ENCODE data around the gene PRKCI.
"Not testable (repeated sequence)": the region's sequence is repeated elsewhere in the genome, so short reads cannot be mapped to it uniquely, and the experiment has no call there.

Gene PRKCI

DNA sequence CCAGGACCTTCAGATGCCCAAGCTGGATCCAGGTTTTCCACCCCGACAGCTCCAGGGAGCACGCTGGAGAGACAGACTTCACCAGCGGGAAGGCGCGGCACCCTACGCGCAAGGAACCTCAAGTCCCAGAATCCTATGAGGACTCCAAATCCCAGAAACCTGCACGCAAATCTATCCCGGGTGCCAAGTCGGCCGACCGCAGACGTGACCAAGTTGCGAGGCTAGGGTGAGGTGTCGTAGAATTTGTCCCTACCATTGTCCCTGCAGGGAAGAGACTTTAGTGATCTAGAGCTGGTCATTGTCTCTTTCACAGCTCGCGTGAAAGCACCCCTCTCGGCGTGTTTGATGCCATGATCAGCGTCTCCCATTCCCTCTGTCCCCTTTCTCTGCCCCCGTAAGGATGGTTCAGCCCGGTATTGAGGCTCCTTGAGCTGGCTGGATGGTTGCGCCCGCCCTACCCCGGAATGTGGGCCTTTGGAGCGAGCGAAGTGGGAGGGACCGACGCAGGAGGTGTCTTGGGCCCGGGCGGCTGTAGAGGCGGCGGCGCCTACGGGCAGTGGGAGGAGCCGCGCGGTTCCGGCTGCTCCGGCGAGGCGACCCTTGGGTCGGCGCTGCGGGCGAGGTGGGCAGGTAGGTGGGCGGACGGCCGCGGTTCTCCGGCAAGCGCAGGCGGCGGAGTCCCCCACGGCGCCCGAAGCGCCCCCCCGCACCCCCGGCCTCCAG, at the start of gene PRKCI:
PRKCI (plus strand) TSS at position 501 of the 723 bp plus-strand sequence. CDS start 246 bp downstream, outside the sequence.
- DNase-seq = peak; percentile 98

DNA sequence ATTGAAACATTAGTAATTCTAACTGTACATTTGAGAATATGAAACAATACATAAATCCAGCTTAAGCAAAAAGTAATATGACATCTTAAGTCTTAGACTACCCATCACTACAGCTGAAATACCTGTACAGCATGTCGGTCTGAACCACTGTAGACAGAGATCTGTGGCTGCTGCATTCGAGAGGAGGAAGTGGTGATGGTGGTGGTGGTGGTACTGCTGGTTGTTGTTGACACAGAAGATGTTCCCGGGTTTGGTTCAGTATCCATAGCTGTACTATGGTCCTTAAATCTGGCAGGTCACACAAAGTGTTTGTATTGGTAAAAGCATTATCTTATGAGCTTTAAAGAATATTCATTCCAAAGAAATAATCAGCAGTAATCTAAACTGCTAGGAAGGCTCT, 43.6 kb upstream of the PRKCI start:
- no peak for DNase-seq

DNA sequence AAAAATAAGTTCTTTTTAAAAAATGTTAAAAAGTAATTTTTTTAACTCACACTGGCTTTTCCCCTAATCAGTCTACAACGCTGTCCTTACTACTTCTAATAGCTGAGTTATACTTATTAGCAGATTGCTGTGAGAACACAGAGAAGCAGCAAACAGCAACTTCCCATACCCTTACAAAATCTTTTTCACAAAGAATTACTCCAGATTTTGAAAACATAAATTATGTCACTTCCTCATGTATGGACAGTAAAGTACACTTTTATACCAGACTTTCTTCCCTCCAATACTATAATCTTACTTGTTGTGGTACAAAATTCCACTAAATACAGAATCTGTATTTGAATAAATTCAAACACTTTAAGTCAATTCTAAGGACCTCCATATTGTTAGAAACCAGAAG, 42.8 kb upstream of the PRKCI start:
- no peak for DNase-seq

DNA sequence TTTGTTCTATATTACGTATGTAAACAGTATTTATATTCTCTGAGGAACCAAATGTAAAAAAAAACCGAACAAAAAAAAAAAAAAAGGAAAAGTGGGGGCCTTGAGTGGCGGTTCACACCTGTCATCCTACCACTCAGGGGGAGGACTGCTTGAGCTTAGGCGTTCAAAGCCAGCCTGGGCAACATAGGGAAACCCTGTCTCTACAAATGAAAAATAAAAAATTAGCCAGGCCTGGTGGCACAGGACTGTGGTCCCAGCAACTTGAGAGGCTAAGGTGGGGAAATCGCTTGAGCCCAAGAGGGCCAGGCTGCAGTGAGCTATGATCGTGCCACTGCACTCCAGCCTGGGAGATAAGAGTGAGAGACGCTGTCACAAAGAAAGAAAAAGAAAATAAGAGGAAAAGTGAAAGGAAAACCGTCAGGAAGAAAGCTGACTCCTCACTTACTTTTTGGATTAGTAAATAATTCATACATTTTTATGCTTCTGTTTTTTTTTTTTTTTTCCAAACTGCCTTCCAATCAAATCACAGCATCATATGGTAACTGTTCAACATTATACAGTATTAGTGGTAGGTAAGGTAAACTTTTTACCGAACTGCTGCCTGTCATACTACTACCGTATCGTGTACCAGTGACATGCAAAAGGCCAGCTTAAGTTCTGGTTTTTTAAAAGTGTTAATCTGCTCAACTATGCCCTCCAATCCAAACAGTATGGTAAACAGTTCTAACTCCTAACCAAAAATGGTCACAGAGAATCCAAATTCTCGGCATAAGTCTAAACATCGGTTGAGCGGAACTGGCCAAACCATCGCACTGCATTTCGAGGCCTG, 41.9 kb upstream of the PRKCI start:
- DNase-seq = no peak

DNA sequence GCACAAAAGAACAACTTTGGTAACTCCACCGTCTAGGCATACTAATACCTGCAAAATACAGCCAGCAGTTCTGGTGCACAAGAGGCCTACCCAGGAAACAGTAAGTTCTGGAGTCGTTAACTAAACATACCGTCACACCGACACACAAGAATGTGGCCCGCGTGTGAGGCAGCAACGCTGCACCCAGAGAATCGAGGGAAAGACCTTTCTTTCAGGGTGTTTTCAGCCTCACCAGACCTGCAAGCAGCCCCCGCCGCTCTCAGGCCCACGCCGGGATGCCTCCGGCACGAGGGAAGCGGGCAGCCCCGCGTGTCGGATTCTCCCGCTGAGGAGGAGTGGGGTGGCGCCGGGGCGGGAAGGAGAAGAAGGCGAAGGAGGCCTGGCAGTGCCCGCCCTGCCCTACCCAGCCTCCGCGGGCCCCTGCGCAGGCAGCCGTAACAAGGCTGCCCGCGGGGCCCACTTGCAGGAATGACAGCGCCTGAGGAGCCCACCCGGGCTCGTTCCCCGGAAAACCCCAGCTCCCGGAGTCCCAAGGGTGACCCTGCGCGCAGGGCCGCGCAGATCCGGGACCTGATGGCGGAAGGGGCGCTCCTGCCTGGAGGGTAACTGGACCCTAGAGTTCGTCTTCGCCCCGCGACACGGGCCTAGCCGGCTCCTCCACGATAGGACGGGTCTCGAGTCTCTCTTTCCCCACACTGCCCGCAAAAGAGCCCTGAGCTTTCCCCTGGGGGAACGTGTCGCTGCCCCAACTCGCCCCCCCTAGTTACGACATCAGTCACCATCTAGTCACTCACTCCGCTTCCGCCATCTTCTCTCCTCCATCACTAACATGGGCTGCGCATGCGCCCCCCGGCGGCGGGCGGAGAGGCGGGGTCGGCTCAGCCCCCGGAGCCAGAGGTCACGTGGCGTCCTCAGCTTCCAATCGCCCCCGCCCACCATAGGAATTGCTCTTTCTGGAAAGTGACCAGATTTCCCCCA, 41.0 kb upstream of the PRKCI start, which contains the start of gene PHC3:
PHC3 (minus strand) TSS at position 826 of the 978 bp plus-strand sequence; CDS start at position 808, 18 bp downstream.
- peak; percentile 96 for DNase-seq

DNA sequence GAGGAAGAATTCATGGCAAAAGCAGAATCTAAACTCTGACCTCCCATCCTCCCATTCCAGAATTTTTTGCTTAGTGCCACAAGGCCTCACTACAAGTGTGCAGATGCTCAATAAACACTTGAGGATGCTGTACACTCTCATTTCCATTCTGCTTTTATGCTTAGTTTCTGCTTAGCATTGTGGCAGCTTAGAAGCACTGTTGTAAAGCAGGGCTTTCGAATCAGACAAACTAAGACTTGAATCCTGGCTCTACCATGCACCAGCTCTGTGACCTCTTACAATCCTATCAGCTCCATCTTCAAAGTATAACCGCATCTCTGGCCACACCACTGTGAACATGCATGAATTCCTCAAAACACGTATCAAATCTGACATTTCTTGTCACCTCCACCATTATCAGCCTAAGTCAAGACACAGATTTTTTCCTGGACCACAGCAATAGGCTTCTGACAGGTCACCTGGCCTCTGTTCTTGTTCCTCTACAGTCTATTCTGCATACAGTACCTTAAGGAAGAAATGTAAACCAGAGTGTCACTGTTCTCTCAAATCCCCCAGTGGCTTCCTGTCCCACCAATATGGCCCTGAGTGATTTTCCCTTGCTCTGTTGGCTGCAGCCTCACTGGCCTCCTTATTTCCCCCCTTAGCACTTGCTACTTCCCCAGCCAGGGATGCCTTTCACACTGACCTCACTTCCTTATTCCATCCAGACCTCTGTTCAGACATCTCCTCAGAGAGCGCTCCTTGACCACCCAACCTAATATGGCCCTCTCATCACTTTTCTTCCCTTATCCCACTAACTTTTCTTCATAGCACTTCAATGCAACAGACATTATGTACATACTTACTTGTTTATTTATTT, 32.6 kb upstream of the PRKCI start:
- DNase-seq = no peak

DNA sequence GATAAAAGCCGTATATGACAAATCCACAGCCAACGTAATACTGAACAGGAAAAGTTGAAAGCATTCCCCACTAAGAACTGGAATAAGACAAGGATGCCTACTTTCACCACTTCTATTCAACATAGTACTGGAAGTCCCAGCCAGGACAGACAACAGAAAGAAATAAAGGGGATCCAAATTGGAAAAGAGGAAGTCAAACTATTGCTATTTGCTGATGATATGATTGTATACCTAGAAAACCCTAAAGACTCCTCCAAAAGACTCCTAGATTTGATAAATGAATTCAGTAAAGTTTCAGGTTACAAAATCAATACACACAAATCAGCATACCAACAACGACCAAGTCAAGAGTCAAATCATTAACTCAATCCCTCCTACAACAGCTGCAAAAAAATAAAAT, 26.5 kb upstream of the PRKCI start:
- not testable (repeated sequence) for DNase-seq

DNA sequence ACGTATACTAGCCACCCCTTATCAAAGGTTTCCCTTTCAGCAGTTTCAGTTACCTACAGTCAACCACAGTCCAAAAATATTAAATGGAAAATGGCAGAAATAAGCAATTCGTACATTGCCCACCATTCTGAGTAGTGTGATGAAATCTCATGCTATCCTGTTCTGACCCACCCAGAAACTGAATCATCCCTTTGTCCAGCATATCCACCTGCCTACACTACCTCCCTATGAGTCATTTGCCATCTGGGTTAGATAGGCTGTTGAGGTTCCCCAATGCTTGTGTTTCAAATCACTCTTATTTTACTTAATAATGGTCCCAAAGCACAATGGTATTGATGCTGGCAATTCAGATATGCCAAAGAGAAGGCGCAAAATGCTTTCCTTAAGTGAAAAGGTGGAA, 25.4 kb upstream of the PRKCI start:
- no peak for DNase-seq

DNA sequence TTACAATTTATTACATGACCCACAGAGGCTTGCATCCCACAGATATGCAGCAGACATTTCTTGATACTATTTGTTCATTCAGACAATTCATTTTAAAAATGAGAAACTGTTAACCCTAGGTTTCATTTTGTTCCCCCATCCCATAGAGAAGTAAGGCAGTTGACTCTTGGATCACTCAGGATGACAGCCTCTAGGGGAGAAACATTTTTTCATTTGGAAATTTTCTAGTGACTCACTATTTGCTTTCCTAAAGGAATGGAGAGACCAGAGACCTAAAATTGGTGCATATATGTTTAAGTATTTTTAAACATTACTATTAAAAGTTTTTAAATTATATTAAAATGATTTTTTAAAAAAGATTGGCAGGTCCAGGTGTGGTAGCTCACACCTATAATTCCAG, 21.2 kb upstream of the PRKCI start:
- no peak for DNase-seq

DNA sequence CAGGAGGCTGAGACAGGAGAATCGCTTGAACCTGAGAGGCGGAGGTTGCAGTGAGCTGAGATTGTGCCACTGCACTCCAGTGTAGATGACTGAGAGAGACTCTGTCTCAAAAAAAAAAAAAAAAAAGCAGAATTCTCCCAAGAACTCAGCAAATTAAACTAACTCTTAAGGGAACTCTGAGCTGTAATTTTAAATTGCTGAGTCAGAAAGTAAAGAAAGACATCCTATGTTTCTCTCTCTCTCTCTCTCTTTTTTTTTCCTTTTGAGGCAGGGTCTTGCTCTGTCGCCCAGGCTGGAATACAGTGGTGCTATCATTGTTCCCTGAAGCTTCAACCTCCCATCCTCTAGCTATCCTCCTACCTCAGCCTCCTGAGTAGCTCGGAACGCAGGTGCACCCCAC, 20.7 kb upstream of the PRKCI start:
- DNase-seq = no peak

DNA sequence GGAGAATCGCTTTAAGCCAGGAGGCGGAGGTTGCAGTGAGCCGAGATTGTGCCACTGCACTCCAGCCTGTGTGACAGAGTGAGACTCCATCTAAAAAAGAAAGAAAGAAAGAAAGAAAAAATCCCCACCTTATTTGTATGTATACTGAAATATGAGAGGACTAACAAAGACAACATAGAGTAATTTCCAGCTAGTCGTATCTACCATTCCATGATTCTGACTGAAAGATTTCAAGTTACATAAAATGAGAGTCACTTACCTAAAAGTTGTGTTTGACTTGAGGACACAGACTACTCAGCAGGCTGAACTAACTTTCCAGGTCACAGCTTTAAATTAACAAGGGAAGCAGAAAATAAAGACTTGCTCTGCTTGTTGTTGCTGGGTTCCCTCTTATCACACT, 18.8 kb upstream of the PRKCI start:
- no peak for DNase-seq

DNA sequence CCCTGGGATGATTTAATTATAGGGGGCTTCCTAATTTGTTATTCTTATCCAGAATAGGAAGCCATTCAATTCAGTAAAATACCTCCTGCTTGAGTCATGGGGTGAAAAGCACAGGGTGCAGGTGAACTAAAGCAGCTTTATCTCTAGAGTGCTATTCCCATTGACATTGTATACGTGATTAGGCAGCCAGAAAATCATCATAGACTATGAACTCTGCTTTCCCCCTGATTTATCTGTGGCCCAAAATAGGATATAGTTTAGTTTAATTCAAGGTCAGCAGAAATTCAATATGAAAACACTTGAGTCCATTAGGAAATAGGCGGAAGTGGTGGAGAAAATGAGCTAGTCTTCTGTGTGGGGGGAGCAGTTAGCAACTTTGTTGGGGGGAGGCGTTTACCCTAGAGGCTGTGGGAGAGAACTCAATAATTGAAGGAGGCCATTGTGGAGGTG, 18.2 kb upstream of the PRKCI start:
- no peak for DNase-seq

DNA sequence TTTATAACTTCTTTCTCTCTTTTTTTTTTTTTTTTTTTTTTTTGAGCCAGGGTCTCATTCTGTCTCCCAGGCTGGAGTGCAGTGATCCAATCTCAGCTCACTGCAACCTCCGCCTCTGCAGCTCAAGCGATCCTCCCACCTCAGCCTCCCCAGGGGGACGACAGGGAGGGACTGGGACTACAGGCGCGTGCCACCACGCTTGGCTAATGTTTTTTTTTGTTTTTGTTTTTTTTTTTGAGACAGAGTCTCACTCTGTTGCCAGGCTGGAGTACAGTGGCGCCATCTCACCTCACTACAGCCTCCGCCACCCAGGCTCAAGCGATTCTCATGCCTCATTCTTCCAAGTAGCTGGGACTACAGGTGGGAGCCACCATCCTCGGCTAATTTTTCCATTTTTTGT, 17.7 kb upstream of the PRKCI start:
- DNase-seq = no peak

DNA sequence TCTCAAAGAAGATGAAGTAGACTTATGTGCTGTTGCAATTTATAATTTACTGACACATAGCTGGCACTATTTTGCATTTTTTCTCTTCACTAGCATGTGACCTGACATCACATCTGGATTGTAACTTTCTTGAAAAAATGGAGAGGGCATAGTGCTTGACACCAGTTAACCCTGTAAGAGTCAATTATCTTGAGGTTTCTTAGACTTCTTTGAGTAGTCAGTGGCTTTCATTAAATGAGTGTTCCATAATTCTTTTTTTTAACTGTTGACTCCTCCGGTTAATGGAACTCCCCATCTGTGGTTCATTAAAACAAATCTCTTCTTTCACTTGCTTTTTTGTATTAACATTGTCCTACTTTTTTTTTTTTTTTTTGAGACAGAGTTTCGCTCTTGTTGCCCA, 16.9 kb upstream of the PRKCI start:
- DNase-seq = no peak

DNA sequence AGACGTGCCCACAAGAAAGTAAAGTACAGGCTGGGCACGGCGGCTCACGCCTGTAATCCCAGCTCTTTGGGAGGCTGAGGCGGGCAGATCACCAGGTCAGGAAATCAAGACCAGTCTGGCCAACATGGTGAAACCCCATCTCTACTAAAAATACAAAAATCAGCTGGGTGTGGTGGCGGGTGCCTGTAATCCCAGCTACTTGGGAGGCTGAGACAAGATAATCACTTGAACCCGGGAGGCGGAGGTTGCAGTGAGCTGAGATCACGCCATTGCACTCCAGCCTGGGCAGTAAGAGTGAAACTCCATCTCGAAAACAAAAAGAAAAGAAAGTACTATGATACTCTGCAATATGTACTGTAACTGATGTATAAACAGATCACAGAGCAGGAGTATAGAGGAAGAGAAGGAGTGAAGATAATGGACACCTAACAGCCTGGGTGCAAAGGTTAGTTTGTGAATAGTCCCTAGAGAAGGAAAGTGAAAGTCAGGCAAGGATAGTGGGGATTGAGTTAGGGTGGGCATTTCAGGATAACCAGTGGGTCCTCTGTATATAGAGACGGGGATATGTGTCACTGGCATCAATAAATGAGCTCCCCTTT, 16.0 kb upstream of the PRKCI start:
- DNase-seq = not testable (repeated sequence)

DNA sequence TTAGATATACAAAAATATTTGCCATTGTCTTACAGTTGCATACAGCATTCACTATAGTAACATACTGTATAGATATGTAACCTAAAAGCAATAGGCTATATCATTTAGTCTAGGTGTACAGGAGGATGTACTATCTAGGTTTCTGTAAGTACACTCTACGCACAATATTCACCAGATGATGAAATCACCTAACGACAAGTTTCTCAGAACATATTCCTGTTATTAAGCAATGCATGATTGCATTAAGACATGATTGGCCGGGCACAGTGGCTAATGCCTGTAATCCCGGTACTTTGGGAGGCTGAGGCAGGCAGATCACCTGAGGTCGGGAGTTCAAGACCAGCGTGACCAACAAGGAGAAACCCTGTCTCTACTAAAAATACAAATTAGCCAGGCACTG, 14.5 kb upstream of the PRKCI start:
- DNase-seq = no peak

DNA sequence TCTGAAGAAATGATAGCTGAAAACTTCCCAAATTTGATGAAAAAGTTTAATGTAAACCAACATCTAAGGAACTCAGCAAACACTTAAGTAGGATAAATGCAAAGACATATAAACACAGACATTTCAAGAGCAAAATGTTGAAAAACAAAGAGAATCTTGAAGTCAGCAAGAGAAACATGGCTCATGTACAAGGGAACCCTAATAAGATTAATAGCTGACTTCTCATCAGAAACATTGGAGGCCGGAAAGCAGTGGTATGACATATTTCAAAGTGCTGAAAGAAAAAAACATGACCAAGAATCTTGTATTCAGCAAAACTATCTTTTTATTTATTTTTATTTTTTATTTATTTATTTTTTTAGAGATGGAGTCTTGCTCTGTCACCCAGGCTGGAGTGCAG, 10.6 kb upstream of the PRKCI start:
- DNase-seq = no peak

DNA sequence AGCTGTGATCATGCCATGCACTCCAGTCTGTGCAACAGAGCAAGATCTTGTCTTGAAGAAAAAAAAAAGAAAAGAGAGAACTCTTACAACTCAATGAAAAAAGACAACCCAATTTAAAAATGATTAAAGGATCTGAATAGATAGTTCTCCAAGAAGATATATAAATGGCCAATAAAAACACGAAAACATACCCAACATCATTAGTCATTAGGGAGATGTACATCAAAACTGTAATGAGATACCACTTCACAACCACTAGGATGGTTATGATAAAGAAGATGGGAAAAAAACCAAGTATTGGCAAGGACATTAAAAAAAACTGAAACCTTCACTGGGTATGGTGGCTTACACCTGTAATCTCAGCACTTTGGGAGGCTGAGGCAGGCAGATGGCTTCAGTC, 2.4 kb upstream of the PRKCI start:
- no peak for DNase-seq

DNA sequence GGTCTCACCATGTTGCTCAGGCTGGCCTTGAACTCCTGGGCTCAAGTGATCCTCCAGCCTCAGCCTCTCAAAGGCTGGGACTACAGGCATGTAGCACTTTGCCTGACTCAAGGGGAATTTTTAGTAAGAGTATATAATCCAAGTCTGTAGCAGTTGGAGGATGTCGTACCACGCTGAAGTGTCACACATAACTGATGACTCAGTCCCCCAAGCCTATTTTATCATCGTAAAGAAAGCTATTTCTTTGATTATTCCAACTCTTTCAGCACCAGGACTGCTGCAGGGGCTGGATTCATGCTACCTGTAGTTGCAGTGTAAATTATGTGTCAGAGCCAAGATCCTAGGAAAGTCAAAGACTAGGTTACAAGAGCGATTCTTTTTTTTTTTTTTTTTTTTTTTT, 1.4 kb upstream of the PRKCI start:
- DNase-seq = no peak

DNA sequence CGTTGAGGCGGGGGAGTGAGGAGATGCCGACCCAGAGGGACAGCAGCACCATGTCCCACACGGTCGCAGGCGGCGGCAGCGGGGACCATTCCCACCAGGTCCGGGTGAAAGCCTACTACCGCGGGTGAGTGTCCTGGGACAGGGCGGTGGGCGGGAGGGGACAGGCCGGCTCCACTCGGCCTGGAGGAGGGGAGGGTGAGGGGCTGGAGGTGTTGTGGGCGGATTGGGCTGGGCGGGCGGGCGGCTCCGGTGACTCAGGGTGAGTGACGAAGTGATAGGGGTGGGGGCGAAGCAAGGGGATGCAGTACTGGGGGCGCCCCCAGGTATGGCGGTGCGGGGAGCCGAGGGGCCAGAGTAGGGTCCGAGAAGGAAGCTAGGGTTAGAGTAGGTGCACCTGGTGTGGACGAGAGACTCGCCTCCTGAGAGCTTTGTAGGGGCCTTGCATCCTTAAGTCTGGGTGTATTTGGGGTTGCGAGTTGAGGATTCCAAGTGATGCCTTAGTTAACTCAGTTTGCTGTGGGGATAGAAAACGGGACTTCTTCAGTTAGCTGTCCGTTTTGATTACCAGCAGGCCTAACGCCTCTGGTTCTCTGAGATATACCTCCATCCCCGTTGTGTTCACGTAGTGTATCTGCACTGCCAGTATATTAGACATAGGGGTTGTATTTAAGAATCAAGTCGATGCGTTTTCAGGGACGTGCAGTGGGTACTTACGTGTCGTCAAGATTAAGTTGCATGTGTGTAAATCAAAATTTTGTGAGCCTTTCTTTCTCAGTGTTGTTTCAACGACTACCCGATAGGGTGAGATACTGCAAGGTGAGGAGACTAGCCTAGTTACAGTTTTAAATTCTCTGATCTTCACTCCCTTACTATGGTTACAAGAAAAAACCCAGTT, 670 bp downstream of the PRKCI start:
- peak; percentile 79 for DNase-seq

Data from islet precursor cell (in vitro differentiated cells).